ENCODE data around the gene MARCHF10. TPM values are rescaled to one million over a fixed set of nuclear protein-coding genes. Genes with fewer than 3 reads are reported as not detected.

Gene MARCHF10
- total RNA-seq, 4 donors from 2014 or later: not detected

DNA sequence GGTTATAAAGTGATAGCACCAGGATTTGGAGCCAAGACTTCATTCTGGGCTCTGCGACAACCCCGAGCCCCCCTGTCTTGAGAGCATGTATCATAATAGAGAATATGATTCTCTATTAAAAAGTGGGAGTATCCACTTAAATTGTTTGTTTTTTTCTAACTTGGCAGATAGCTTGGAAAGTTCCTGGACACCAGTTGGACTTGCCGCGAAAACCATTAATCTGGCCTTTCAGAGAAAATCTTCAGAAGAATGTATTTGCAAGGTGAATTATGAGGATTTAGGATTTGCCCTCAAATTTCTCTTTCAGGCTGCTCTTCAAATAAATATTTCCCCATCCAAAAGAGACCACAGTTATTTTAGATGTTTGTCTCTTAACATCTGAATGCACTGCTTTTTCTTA, 53.5 kb downstream of the MARCHF10 start:
- TF ChIP-seq, protein P1, sequence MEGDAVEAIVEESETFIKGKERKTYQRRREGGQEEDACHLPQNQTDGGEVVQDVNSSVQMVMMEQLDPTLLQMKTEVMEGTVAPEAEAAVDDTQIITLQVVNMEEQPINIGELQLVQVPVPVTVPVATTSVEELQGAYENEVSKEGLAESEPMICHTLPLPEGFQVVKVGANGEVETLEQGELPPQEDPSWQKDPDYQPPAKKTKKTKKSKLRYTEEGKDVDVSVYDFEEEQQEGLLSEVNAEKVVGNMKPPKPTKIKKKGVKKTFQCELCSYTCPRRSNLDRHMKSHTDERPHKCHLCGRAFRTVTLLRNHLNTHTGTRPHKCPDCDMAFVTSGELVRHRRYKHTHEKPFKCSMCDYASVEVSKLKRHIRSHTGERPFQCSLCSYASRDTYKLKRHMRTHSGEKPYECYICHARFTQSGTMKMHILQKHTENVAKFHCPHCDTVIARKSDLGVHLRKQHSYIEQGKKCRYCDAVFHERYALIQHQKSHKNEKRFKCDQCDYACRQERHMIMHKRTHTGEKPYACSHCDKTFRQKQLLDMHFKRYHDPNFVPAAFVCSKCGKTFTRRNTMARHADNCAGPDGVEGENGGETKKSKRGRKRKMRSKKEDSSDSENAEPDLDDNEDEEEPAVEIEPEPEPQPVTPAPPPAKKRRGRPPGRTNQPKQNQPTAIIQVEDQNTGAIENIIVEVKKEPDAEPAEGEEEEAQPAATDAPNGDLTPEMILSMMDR (IDR thresholded peaks at IDR 0.05; ENCODE audit: low read depth): no peak

DNA sequence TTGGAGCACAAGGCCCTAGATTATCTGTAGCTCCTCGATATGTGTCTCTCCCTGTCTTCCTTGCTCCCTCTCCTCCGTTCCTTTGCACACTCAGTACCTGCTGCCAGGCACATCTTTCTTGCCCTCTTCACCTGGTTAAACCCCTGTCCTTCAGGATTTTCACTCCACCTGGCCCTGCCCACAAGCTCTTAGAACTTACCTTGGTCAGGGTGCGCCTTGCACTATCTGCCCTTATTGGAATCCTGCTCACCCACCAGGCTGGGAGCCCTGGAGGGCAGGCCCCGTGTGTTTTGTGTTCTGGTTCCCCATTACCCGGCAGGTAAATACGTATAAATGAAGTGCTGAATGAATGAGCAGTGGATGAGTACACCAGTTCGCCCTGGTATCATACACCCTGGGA, 54.6 kb downstream of the MARCHF10 start:
- TF ChIP-seq, protein P1 (IDR thresholded peaks at IDR 0.05; ENCODE audit: low read depth): no peak

DNA sequence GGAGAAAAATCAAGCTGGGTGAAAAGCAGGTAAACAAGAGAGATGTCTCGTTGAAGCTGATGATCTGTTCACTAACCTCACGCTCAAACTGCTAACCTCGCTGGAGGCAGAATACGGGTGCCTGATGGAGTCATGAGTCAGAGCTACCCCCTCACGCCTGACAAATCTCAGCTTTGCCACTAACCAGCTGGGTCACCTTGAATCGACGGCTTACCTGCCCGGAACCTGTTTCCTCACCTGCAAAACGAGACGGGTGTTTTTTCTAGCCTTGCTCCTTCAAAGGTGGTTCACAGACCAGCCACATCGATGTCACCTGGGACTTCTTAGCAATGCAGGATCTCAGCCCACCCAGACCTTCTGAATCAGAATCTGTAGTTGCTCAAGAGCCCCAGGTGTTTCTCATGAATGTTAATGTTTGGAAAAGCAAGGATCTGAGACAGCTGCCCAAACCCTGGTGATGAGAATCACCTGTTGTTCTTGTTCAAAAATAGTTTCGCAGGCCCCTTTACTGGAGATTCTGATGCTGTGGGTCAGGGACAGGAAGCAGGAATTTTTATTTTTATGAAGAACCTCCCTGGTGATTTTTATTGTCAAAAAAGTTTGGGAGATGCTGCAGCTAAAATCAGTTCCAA, 56.9 kb downstream of the MARCHF10 start:
- TF ChIP-seq, protein P1 (IDR thresholded peaks at IDR 0.05; ENCODE audit: low read depth): no peak

DNA sequence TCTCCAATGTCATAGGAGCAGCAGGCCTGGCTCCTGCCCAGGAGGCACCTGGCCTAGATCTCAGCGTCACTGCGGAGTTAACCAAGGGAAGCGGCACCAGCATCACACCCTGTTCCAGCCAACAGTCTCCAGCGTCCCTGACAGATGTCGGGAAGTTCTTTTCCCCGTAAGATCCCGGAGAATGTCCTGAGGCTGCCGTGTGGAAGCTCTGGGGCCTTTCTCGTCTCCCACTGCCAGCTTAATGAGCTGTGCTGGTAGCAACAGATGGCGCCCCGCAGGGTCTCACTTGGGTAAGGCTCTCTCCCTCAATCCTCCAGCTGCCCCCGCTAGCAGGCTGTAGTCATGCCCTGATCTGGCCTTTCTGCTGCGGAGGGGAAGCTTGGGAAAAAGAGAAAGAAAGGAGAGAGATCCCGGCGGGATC, 57.5 kb downstream of the MARCHF10 start:
- TF ChIP-seq, protein P1 (IDR thresholded peaks at IDR 0.05; ENCODE audit: low read depth): no peak

DNA sequence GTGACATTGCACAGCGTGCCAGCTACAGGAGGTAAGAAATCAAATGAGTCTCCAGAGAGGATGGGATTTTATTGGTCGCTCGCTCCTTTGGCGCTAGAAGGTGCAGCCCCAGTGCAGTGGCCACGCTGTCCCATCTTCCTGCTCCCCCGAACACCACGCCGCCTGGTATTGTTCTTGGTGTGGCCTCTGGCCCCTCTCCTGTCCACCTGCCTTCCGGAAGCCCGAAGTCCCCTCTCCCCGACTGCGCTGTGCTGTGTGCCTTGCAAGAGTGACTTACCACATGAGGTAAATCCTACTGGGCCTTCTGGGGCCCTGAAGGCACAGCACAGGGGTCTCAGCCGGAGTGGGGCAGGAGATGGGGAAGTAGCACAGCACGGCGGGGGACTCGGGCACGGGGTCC, 58.2 kb downstream of the MARCHF10 start:
- TF ChIP-seq, protein P1 (IDR thresholded peaks at IDR 0.05; ENCODE audit: low read depth): no peak

DNA sequence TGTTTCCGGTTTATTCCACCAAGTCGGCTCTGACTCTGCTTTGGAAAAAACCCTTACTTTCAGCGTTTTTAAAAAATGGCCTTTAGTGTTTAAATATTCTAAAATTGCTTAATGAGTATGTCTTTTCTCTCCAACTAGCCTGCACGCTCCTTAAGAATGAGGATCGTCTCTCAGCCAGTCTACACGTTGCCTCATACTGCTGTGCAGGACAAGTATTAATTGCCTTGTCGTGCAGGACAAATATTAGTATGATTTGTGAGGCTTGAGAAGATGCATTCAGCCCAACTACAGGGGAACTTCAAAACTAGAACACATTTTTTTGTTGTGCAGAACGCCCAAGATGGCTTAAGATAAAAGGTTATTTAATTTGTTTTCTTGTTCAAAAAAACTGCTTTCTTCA, 61.2 kb downstream of the MARCHF10 start:
- TF ChIP-seq, protein P1 (IDR thresholded peaks at IDR 0.05; ENCODE audit: low read depth): no peak

DNA sequence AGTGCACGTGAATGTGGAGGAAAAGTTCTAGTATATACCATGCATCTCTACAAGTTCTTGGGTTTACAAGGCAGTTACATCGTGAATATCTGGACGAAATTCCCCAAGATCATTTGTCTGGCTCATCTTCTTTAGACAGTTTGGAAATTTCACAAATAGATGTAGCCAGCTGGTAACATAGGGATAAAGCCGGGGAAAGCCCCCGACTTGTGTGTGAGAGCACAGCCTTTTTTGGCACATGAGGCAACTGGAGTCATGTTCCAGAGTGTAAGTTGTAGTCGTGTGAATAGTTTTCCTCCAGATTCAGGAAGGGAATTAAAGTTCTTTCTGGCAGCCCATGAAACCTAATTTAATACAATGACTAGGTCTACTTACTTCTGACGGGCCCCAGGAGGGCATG, 62.3 kb downstream of the MARCHF10 start:
- TF ChIP-seq, protein P1 (IDR thresholded peaks at IDR 0.05; ENCODE audit: low read depth): no peak
